ENCODE results near the gene RWDD4. TPM values are rescaled to one million over a fixed set of nuclear protein-coding genes. Genes with fewer than 3 reads are reported as not detected.

RWDD4 gene
- polyA plus RNA-seq, 3 donors = 32.5 to 36.9 (median 33.3) TPM

GRCh38 chr4:183609151-183609550 is 49.8 kb downstream of the RWDD4 start:
- no peak for DNase-seq

GRCh38 chr4:183607894-183608293 is 51.1 kb downstream of the RWDD4 start:
- DNase-seq = no peak

GRCh38 chr4:183602557-183603027 is 56.4 kb downstream of the RWDD4 start:
- peak; percentile 24 for DNase-seq

GRCh38 chr4:183601381-183601780 is 57.6 kb downstream of the RWDD4 start:
- DNase-seq = no peak

GRCh38 chr4:183600189-183600685 is 58.7 kb downstream of the RWDD4 start:
- DNase-seq = no peak

- DNase-seq = no peak
Observed at GRCh38 chr4:183599690-183600089, 59.3 kb downstream of the RWDD4 start.

GRCh38 chr4:183599284-183599683 is 59.7 kb downstream of the RWDD4 start:
- no peak for DNase-seq

- no peak for DNase-seq
Observed at GRCh38 chr4:183596067-183596757, 62.8 kb downstream of the RWDD4 start.

- DNase-seq = no peak
Observed at GRCh38 chr4:183594823-183595222, 64.2 kb downstream of the RWDD4 start.

- DNase-seq = no peak
Observed at GRCh38 chr4:183591301-183591700, 67.7 kb downstream of the RWDD4 start.

Other genes with a start within 250 kb of the RWDD4 start
- gene CDKN2AIP, start 214.5 kb downstream of the RWDD4 start, polyA plus RNA-seq (ENCODE audit: insufficient read length in 3 of 3) = 10 to 100 TPM; 33.7 to 35.0 (median 34.0) TPM
- gene ING2, start 154.1 kb downstream of the RWDD4 start, polyA plus RNA-seq (ENCODE audit: insufficient read length in 3 of 3) = 10 to 100 TPM; 20.0 to 25.8 (median 25.4) TPM
- 10 to 100 TPM; 32.3 to 49.8 (median 44.3) TPM for gene TRAPPC11, start 108 bp upstream of the RWDD4 start, polyA plus RNA-seq (ENCODE audit: insufficient read length in 3 of 3)
- 10 to 100 TPM; 10.0 to 13.2 (median 10.3) TPM for gene STOX2, start 246.1 kb upstream of the RWDD4 start, polyA plus RNA-seq (ENCODE audit: insufficient read length in 3 of 3)